HG03442 (cell line): ENCODE data around the gene TCF12.
"Not testable (repeated sequence)": the region's sequence is repeated elsewhere in the genome, so short reads cannot be mapped to it uniquely, and the experiment has no call there.

Experiments used
- ATAC-seq: cut with Tn5 transposase; IDR thresholded peaks from one replicate; pipeline ENCODE4 v1.9.1; 2021; ENCODE audit warnings: mild to moderate bottlenecking, moderate library complexity; ENCODE audit not compliant: unreplicated experiment

Gene TCF12

GRCh38 chr15:57129064-57129463, 210.6 kb downstream of the TCF12 start:
- ATAC-seq: no peak

DNA sequence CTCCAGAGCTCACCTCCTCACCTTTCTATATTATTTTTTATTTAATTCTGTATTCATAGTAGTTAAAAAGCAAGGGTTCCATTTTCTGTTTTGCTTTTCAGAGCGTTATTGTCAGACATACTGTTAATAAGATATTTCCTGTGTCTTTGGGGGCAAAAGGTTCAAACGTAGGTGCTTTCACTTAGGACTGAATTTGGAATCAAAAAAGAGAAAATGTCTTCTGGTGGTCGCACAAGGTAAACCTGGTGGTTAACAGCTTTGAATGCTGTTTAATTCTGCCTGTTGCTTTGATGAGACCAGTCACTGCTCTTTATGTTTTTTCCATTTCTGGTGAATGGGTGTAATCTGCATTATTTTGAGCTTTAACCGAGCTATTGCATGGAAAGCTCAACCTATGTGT, 212.5 kb downstream of the TCF12 start:
- no peak for ATAC-seq

DNA sequence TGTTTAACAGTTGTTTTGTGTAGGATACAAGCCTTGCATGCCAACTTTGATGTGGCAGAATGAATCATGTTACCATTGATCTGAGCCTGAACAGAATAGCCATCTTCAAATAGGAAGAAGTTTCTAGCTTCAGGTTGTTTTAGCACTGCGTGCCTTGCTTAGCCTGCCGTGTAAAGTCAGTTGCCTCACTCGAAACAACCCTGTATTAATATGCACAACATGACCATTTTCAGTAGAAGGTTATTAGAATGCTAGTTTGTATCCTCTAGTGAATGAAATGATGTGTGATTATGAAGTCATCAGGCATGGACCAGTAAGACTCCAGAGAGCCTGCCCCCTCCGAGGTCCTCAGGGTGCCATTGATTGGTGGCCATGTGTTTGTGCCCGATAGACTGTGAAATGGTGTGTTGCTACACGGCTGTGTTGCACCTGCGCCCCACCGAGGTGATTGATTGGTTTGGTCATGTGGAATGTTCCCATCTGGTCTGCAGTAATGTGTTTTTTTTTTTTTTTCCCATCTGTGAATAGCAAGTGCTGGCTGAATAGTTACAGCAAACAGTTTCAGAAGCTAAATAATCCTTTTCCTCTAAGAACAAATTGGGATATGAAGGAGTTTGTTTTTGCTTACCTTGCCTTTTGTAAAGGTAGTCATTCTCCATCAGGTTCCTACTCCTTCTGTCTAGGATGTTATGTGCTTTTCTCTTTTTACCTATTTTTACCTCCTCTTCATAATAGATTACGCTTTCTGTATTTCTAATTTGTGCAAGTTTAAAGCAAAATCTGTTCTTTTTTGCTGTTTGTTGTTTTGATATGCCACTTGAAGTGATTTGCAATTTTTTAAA, 214.9 kb downstream of the TCF12 start:
- ATAC-seq: no peak

- no peak for ATAC-seq
Observed at GRCh38 chr15:57134071-57134605, 215.7 kb downstream of the TCF12 start.

GRCh38 chr15:57134851-57135250, 216.4 kb downstream of the TCF12 start:
- no peak for ATAC-seq

- no peak for ATAC-seq
Observed at GRCh38 chr15:57135800-57136199, 217.4 kb downstream of the TCF12 start.

DNA sequence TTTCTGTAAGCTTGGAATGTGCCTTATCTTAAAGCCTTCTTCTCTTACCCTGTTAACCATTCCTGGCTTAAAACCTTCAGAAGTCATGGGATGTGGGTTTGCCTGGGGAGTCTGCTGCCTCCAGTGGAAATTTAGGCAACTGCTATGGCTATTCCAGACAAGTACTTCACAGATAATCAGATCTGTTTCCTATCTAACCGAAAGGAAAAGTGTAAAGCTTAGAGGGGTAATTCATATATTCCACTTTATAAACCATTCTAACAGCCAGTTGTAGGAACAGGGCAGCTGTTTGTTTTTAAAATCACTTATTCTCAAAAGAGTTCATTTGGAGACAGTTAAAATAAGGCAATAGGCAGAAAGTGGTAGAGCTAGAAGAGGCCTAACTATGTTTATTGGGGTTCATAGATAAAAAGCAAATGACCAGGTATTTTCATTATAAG, 219.9 kb downstream of the TCF12 start:
- no peak for ATAC-seq

- no peak for ATAC-seq
Observed at GRCh38 chr15:57143511-57144078, 225.2 kb downstream of the TCF12 start.

DNA sequence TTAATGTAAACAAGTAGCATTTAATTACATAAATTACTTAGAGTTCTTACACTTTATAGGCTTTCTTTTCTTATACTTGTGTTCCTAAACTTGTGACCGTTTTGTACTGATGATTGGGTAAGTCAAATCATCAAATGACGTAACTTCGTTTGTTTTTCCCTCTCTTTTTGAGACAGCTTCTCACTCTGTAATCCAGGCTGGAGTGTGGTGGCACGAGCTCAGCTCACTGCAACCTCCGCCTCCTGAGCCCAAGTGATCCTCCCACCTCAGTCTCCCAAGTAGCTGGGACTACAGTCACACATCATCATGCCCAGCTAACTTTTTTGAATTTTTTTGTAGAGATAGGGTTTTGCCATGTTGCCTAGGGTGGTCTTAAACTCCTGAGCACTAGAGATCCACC, 226.0 kb downstream of the TCF12 start:
- ATAC-seq: no peak

DNA sequence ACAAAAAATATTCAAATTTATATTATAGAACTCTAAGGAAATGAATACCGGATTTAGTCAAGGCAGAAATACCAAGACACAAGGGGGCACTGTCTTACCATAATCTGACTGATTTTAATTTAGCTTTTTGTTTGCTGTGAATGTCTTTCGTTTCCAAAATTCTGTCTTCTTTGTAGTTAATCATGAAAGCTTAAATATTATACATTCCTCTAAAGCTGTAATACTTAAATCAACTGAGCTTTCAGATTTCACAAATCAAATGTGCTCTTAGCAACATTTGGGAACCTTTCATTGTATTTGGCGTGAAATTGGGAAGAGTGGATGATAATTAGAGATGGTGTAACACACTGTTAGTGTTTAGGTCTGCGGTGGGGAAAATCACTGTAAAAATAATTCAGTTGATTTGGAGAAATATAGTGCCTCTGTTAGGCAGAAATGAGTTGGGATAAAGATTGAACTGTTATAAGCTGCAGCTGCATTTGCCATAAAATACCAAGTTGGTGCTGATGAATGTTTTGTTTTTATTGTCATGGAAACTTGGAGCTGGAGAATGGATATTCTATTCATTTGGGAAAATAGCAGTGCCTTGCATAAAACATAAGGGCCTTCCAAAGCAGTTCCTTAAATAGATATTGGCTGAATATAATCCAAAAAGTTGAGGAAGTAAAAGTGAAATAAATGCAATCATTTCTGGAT, 228.2 kb downstream of the TCF12 start:
- no peak for ATAC-seq

DNA sequence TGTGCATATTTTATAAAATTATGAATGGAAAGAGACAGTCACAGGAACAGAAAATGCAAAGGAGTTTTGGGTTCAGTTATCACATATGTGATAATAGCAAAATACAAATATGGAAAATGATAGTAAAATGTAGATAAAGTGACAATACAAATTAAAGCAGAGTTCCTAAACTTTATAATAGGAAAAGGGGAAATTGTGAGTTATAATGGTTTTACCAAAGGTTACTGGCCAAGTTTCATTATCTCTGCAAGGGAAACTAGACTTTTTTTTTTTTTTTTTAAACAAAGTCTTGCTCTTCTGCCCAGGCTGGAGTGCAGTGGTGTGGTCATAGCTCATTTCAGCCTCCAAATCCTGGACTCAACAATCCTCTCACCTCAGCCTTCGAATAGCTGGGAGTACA, 229.2 kb downstream of the TCF12 start:
- ATAC-seq: no peak

GRCh38 chr15:57148262-57148661, 229.8 kb downstream of the TCF12 start:
- no peak for ATAC-seq

GRCh38 chr15:57149196-57149595, 230.8 kb downstream of the TCF12 start:
- no peak for ATAC-seq

DNA sequence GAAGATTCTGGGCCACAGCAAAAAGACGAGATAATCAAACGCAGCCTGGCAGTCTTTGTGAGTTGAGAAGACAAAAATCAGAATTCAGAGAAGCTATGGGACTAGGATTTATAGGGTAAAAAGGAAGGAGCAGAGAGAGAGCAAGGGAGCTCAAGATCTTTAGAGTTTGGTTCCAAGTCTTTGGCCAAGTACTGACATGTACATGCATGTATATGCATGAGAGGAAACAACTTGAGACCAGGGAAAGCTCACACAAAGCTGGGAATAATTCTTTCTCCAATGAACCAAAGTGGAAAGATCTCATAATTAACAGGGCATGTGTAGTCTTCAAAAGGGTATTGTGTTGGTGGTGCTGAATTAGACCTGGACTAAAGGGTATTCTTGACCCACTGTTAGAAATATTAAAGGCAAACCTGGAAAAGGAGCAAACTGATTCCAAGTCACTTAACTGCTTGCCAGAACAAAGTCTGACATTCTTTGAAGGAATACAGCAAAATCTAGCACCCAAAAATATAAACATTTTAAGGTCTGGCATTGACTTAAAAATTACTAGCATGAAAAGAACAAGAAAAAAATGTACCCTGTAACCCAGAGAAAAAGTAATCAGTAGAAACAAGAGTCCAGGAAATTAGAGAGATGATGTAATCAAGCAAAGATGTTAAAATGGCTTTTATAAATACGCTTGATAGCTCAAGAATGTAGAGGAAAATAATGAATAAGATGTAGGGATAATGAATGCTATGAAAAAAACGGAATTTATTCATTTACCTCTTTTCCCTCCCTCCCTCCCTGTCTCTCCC, 231.8 kb downstream of the TCF12 start:
- no peak for ATAC-seq

GRCh38 chr15:57150866-57151203, 232.4 kb downstream of the TCF12 start:
- ATAC-seq: not testable (repeated sequence)

GRCh38 chr15:57152133-57152532, 233.7 kb downstream of the TCF12 start:
- no peak for ATAC-seq

GRCh38 chr15:57152666-57153539, 234.5 kb downstream of the TCF12 start:
- ATAC-seq: no peak

- no peak for ATAC-seq
Observed at GRCh38 chr15:57156210-57156884, 237.9 kb downstream of the TCF12 start.

- ATAC-seq: no peak
Observed at GRCh38 chr15:57158589-57158988, 240.1 kb downstream of the TCF12 start.
